ENCODE data around the gene ADAMTS14.

ADAMTS14 gene

GRCh38 chr10:70748305-70748704 is 76.0 kb downstream of the ADAMTS14 start:
- H3K27ac ChIP-seq = no peak overlapping the region
- TF ChIP-seq ZFX (IDR thresholded peaks at IDR 0.05; ENCODE audit: borderline replicate concordance) (no peak), CTCF (IDR thresholded peaks at IDR 0.05) (no peak)

- no peak overlapping the region for H3K27ac ChIP-seq
- TF ChIP-seq ZFX (IDR thresholded peaks at IDR 0.05; ENCODE audit: borderline replicate concordance) = no peak
- no peak for TF ChIP-seq CTCF (IDR thresholded peaks at IDR 0.05)
Measured at GRCh38 chr10:70748801-70749573, 76.7 kb downstream of the ADAMTS14 start.

GRCh38 chr10:70749756-70750155 is 77.5 kb downstream of the ADAMTS14 start:
- TF ChIP-seq CTCF (IDR thresholded peaks at IDR 0.05) = no peak
- TF ChIP-seq ZFX (IDR thresholded peaks at IDR 0.05; ENCODE audit: borderline replicate concordance) = no peak
- no peak overlapping the region for H3K27ac ChIP-seq

GRCh38 chr10:70750156-70750703 is 77.9 kb downstream of the ADAMTS14 start:
- H3K27ac ChIP-seq = no peak overlapping the region
- TF ChIP-seq CTCF (IDR thresholded peaks at IDR 0.05) (no peak), ZFX (IDR thresholded peaks at IDR 0.05; ENCODE audit: borderline replicate concordance) (no peak)

GRCh38 chr10:70751356-70751755 is 79.0 kb downstream of the ADAMTS14 start:
- TF ChIP-seq CTCF (IDR thresholded peaks at IDR 0.05) (no peak), ZFX (IDR thresholded peaks at IDR 0.05; ENCODE audit: borderline replicate concordance) (no peak)
- H3K27ac ChIP-seq = no peak overlapping the region

GRCh38 chr10:70751991-70752390 is 79.7 kb downstream of the ADAMTS14 start:
- no peak for TF ChIP-seq CTCF (IDR thresholded peaks at IDR 0.05)
- no peak for TF ChIP-seq ZFX (IDR thresholded peaks at IDR 0.05; ENCODE audit: borderline replicate concordance)

GRCh38 chr10:70752571-70752970 is 80.3 kb downstream of the ADAMTS14 start:
- TF ChIP-seq ZFX (IDR thresholded peaks at IDR 0.05; ENCODE audit: borderline replicate concordance) (no peak), CTCF (IDR thresholded peaks at IDR 0.05) (no peak)
- no peak overlapping the region for H3K27ac ChIP-seq

More at GRCh38 chr10:70751991-70752390, 79.7 kb downstream of the ADAMTS14 start:
- no peak overlapping the region for H3K27ac ChIP-seq

All from 22Rv1 (cell line).